ENCODE measurements around the gene PKP2.

PKP2 gene

DNA sequence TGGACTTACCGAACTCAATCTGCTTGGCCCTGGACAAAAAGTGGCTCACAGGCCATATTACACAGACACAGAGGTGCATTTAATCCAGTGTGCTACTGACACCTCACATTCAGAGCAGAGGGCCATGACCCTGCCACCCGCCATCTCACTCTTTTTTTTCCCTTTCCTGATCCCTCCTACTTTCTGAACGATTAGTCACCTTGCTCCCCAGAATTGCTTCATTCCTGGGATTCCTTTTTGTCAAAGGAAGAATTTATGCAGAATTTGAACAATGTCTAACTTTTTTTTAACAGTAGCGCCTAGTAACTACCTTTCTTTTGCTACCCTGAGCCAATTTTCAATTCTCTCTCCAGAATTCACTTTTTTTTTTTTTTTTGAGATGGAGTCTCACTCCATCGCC, 4.6 kb downstream of the PKP2 start:
- no peak overlapping the region for H3K4me3 ChIP-seq (replicated peaks; ENCODE audit: insufficient read depth, low read length)
- TF ChIP-seq GABPA (IDR thresholded peaks at IDR 0.05; ENCODE audit: low read depth): no peak
- no peak for TF ChIP-seq REST (IDR thresholded peaks at IDR 0.05; ENCODE audit: insufficient replicate concordance, low read depth)
- TF ChIP-seq CTCF (IDR thresholded peaks at IDR 0.05; ENCODE audit: insufficient read depth, low read length): no peak
- no peak for TF ChIP-seq SPI1 (IDR thresholded peaks at IDR 0.05; ENCODE audit: borderline replicate concordance, low read depth)
- TF ChIP-seq POLR2AphosphoS5 (IDR thresholded peaks at IDR 0.05; ENCODE audit: low read depth): no peak
- peaks cover 14% of the 10 kb centered on the region for H3K27me3 ChIP-seq (ENCODE audit: insufficient read depth, poor library complexity, severe bottlenecking)
- no peak overlapping the region for H3K27ac ChIP-seq (replicated peaks)
- no peak for DNase-seq (ENCODE audit: low read depth in 1 of 2, low spot score in 1 of 2)

DNA sequence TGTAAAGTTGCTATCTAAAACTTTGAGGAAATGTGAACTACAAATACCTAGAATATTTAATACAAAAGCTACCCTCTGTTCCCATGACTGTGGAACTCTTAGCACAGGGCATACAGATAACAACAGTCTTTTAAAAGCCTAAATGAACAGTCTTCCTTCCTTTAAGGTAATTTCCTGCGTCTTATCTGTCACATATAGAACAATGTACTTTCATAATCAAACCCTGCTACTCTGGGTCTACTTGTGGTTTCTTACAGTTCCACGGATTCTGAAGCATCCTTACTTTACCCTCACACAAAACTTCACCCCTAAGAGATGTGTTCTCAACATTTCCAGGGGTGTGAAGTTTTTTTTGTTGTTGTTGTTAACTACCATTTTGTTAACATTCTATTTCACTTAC, 5.1 kb downstream of the PKP2 start:
- no peak for TF ChIP-seq CTCF (IDR thresholded peaks at IDR 0.05; ENCODE audit: insufficient read depth, low read length)
- TF ChIP-seq POLR2AphosphoS5 (IDR thresholded peaks at IDR 0.05; ENCODE audit: low read depth): no peak
- no peak for TF ChIP-seq REST (IDR thresholded peaks at IDR 0.05; ENCODE audit: insufficient replicate concordance, low read depth)
- no peak for TF ChIP-seq GABPA (IDR thresholded peaks at IDR 0.05; ENCODE audit: low read depth)
- TF ChIP-seq SPI1 (IDR thresholded peaks at IDR 0.05; ENCODE audit: borderline replicate concordance, low read depth): no peak
- Histone ChIP-seq H3K27me3 (ENCODE audit: insufficient read depth, poor library complexity, severe bottlenecking) (peaks cover 14% of the 10 kb centered on the region), H3K4me3 (replicated peaks; ENCODE audit: insufficient read depth, low read length) (no peak overlapping the region), H3K27ac (replicated peaks) (no peak overlapping the region)
- DNase-seq (ENCODE audit: low read depth in 1 of 2, low spot score in 1 of 2): no peak

- TF ChIP-seq REST (IDR thresholded peaks at IDR 0.05; ENCODE audit: insufficient replicate concordance, low read depth): no peak
- no peak for TF ChIP-seq SPI1 (IDR thresholded peaks at IDR 0.05; ENCODE audit: borderline replicate concordance, low read depth)
- no peak for TF ChIP-seq GABPA (IDR thresholded peaks at IDR 0.05; ENCODE audit: low read depth)
- TF ChIP-seq CTCF (IDR thresholded peaks at IDR 0.05; ENCODE audit: insufficient read depth, low read length): no peak
- TF ChIP-seq POLR2AphosphoS5 (IDR thresholded peaks at IDR 0.05; ENCODE audit: low read depth): no peak
- H3K27me3 ChIP-seq (ENCODE audit: insufficient read depth, poor library complexity, severe bottlenecking): peaks cover 3% of the 10 kb centered on the region
- no peak for DNase-seq (ENCODE audit: low read depth in 1 of 2, low spot score in 1 of 2)
- no peak overlapping the region for H3K4me3 ChIP-seq (replicated peaks; ENCODE audit: insufficient read depth, low read length)
- no peak overlapping the region for H3K27ac ChIP-seq (replicated peaks)
Observed at GRCh38 chr12:32889011-32889760, 7.4 kb downstream of the PKP2 start.
